IPS-20b (cell line): Measurements from ENCODE around the gene FLT1.

Experiments
- H3K27ac ChIP-seq: one replicate; pipeline ENCODE4 v1.5.1; 2013; ENCODE audit warnings: low read length
- H3K27me3 ChIP-seq: 2 replicates; pipeline ENCODE4 v1.6.1; 2013; ENCODE audit warnings: mild to moderate bottlenecking, low read length, inconsistent platforms; ENCODE audit not compliant: insufficient read depth
- H3K36me3 ChIP-seq: 2 replicates; pipeline ENCODE4 v1.6.1; 2013; ENCODE audit warnings: low read depth, mild to moderate bottlenecking, inconsistent platforms, low read length, moderate library complexity; ENCODE audit not compliant: insufficient read depth
- H3K4me1 ChIP-seq: 2 replicates; pipeline ENCODE4 v1.6.1; 2013; ENCODE audit warnings: mild to moderate bottlenecking, control low read depth, inconsistent platforms, low read length, moderate library complexity; ENCODE audit not compliant: insufficient read depth
- H3K4me3 ChIP-seq: 2 replicates; pipeline ENCODE4 v1.5.1; 2013; ENCODE audit warnings: mild to moderate bottlenecking, low read length, inconsistent platforms
- H3K9ac ChIP-seq: 2 replicates; pipeline ENCODE4 v1.6.1; 2013; ENCODE audit warnings: low read depth, mild to moderate bottlenecking, inconsistent platforms, low read length, moderate library complexity
- H3K9me3 ChIP-seq: 2 replicates; pipeline ENCODE4 v1.6.1; 2013; ENCODE audit warnings: mild to moderate bottlenecking, low read depth, low read length, inconsistent platforms; ENCODE audit not compliant: insufficient read depth

Gene FLT1

GRCh38 chr13:28375250-28375930 is 119.5 kb downstream of the FLT1 start:
- Histone ChIP-seq H3K27ac (no peak overlapping the region), H3K4me1 (no peaks in the 10 kb centered on the region), H3K9me3 (no peaks in the 10 kb centered on the region), H3K9ac (no peak overlapping the region), H3K36me3 (peaks cover 26% of the 10 kb centered on the region; the same call in 1 of the 2 replicates), H3K27me3 (no peaks in the 10 kb centered on the region), H3K4me3 (no peak overlapping the region)

GRCh38 chr13:28373810-28374209 is 121.1 kb downstream of the FLT1 start:
- H3K27ac ChIP-seq = no peak overlapping the region
- H3K9ac ChIP-seq = no peak overlapping the region
- H3K27me3 ChIP-seq = no peaks in the 10 kb centered on the region
- no peak overlapping the region for H3K4me3 ChIP-seq
- H3K36me3 ChIP-seq = peaks cover 24% of the 10 kb centered on the region; the same call in 1 of the 2 replicates
- no peaks in the 10 kb centered on the region for H3K4me1 ChIP-seq
- H3K9me3 ChIP-seq = no peaks in the 10 kb centered on the region

DNA sequence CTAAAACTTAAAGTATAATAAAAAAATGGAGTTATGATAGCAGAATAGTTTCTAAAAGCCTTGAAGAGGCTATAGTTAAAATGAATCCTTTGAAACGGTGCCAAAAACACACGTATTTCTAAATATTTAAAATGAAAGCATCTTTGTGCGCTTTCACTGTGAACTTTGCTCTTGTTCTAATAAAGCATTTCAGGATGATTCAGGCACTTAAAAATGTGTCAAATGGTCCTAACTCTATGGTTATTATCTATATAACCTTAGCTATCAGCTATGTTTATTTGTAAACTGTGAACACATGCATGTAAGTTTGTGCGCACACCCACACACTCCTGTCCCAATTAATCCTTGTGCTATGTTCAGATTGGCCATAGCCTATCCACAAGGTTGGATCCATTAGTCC is 124.5 kb downstream of the FLT1 start:
- H3K9ac ChIP-seq = no peak overlapping the region
- no peak overlapping the region for H3K27ac ChIP-seq
- H3K4me1 ChIP-seq = no peaks in the 10 kb centered on the region
- no peak overlapping the region for H3K4me3 ChIP-seq
- H3K9me3 ChIP-seq = no peaks in the 10 kb centered on the region
- peaks cover 31% of the 10 kb centered on the region for H3K36me3 ChIP-seq
- no peaks in the 10 kb centered on the region for H3K27me3 ChIP-seq

DNA sequence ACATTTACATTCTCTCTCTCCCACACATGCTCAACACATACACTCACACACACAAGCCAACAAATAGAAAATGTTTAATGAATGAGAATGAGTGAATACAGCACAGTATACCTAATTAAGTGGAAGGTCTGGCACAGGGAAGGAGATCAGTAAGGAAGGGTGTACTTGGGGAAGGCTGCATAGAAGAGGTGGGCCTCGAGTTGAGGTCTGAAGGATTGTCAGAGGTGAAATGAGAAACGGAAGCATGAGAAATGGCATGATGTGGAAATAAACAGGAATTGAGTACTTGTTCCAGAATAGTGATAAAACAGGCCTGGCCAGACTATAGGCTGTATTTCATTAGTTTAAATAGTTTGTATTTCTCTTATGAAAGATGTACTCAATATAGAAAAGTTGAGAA is 136.2 kb downstream of the FLT1 start:
- no peaks in the 10 kb centered on the region for H3K27me3 ChIP-seq
- peaks cover 25% of the 10 kb centered on the region for H3K4me1 ChIP-seq
- H3K27ac ChIP-seq = no peak overlapping the region
- no peak overlapping the region for H3K4me3 ChIP-seq
- no peaks in the 10 kb centered on the region for H3K9me3 ChIP-seq
- H3K9ac ChIP-seq = no peak overlapping the region
- peaks cover 5% of the 10 kb centered on the region; the same call in 1 of the 2 replicates for H3K36me3 ChIP-seq

GRCh38 chr13:28357911-28358433 is 137.0 kb downstream of the FLT1 start:
- no peak overlapping the region for H3K9ac ChIP-seq
- no peaks in the 10 kb centered on the region for H3K27me3 ChIP-seq
- no peak overlapping the region for H3K4me3 ChIP-seq
- peaks cover 25% of the 10 kb centered on the region for H3K4me1 ChIP-seq
- H3K9me3 ChIP-seq = no peaks in the 10 kb centered on the region
- no peak overlapping the region for H3K27ac ChIP-seq
- peaks cover 5% of the 10 kb centered on the region; the same call in 1 of the 2 replicates for H3K36me3 ChIP-seq

- H3K27me3 ChIP-seq = no peaks in the 10 kb centered on the region
- H3K4me3 ChIP-seq = no peak overlapping the region
- peaks cover 25% of the 10 kb centered on the region for H3K4me1 ChIP-seq
- no peak overlapping the region for H3K27ac ChIP-seq
- peaks cover 5% of the 10 kb centered on the region; the same call in 1 of the 2 replicates for H3K36me3 ChIP-seq
- no peak overlapping the region for H3K9ac ChIP-seq
- no peaks in the 10 kb centered on the region for H3K9me3 ChIP-seq
These were observed 137.6 kb downstream of the FLT1 start for GRCh38 chr13:28357247-28357825.

DNA sequence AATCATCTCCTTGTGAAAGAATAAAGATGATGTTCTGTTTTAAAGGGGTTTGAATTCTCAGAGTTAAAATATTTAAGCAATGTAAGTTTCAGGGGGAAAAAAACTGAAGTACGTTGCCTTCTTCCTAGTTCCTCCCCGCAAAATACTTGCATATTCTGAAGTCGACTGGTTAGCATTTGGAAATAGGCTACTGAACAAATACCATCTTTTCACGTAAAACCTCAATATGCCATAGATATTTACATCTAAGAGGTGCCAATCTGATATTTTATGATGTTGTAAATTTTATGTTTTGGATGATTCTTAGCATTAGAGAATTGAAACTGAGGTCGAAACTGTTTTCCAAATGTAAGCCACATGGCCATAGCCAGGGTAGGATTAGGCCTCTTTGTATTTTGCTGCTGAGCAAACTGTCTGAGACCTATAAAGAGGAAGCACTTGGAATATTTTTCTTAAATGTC is 138.3 kb downstream of the FLT1 start:
- Histone ChIP-seq H3K27ac (no peak overlapping the region), H3K27me3 (no peaks in the 10 kb centered on the region), H3K9ac (no peak overlapping the region), H3K9me3 (no peaks in the 10 kb centered on the region), H3K4me1 (peaks cover 27% of the 10 kb centered on the region), H3K4me3 (no peak overlapping the region), H3K36me3 (peaks cover 5% of the 10 kb centered on the region; the same call in 1 of the 2 replicates)

DNA sequence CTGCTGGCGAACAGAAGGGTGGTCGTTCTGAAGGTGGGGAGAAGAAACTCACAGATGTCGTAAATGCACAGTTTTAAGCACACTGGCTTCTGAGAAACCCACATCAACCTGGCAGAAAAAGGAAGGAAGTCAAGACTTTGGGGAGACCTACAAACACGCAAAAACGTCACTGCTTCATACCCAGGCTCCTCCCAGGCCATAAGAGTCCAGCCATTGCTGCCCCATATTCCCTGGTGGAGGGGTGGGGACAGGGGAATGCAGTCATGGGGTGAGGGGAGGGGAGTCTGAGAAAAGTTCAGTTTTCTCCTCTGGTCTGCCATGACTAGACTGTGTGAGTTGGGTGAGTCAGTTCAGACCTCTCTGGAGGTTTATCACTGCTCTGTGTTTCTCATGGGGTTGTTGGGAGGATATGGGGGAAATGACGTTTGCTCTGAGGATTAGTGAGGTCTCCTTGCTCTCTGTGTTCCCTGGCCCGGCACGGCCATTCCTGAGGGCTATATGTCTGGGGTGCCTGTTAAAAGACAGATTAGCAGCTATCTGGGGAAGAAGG is 139.0 kb downstream of the FLT1 start:
- Histone ChIP-seq H3K9ac (no peak overlapping the region), H3K27ac (no peak overlapping the region), H3K36me3 (peaks cover 5% of the 10 kb centered on the region; the same call in 1 of the 2 replicates), H3K4me3 (no peak overlapping the region), H3K4me1 (peaks cover 33% of the 10 kb centered on the region), H3K27me3 (no peaks in the 10 kb centered on the region), H3K9me3 (no peaks in the 10 kb centered on the region)

DNA sequence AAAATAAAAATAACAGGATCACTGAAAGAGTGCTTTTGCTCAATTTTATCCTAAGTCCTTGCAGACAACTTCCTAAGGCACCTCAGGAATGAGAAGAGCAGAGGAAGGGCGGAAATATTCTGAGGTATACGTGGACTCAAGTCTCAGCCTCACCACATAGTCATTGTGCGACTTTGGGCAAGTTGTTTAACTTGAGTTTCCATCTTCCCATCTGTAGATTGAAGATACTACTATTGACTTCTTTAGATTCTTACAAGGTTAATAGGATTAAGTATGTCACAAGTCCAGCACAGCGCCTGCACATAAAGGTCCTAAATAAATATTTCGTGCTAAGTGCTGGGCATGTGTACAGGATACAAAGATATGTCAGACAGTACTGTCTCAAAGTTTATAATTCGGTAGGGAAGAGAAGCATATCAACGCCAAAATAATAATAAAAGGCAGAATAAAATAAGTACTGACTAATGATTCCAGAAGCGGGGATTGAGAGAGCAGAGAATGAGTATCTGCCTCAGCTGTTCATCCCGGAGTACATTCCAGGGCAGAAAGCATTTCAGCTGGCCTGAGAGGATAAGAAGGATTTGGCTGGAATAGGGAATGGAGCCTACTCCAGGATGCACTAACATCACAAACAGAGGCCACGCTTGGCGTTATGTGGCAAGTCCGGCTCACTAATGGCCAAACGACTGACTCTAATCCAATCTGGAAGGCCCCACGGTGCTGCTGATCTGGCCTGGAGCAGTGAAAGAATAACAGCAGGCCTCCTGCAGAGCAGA is 139.7 kb downstream of the FLT1 start:
- no peaks in the 10 kb centered on the region for H3K27me3 ChIP-seq

GRCh38 chr13:28353679-28354078 is 141.2 kb downstream of the FLT1 start:
- H3K27me3 ChIP-seq = no peaks in the 10 kb centered on the region
- H3K36me3 ChIP-seq = peaks cover 16% of the 10 kb centered on the region; the same call in 1 of the 2 replicates
- peaks cover 35% of the 10 kb centered on the region for H3K4me1 ChIP-seq
- H3K9ac ChIP-seq = no peak overlapping the region
- no peaks in the 10 kb centered on the region for H3K9me3 ChIP-seq
- H3K4me3 ChIP-seq = no peak overlapping the region
- no peak overlapping the region for H3K27ac ChIP-seq

More for the DNA sequence above, 139.7 kb downstream of the FLT1 start:
- peaks cover 7% of the 10 kb centered on the region; the same call in 1 of the 2 replicates for H3K36me3 ChIP-seq
- no peak overlapping the region for H3K27ac ChIP-seq
- no peaks in the 10 kb centered on the region for H3K9me3 ChIP-seq
- H3K9ac ChIP-seq = no peak overlapping the region
- peaks cover 35% of the 10 kb centered on the region for H3K4me1 ChIP-seq
- H3K4me3 ChIP-seq = no peak overlapping the region

DNA sequence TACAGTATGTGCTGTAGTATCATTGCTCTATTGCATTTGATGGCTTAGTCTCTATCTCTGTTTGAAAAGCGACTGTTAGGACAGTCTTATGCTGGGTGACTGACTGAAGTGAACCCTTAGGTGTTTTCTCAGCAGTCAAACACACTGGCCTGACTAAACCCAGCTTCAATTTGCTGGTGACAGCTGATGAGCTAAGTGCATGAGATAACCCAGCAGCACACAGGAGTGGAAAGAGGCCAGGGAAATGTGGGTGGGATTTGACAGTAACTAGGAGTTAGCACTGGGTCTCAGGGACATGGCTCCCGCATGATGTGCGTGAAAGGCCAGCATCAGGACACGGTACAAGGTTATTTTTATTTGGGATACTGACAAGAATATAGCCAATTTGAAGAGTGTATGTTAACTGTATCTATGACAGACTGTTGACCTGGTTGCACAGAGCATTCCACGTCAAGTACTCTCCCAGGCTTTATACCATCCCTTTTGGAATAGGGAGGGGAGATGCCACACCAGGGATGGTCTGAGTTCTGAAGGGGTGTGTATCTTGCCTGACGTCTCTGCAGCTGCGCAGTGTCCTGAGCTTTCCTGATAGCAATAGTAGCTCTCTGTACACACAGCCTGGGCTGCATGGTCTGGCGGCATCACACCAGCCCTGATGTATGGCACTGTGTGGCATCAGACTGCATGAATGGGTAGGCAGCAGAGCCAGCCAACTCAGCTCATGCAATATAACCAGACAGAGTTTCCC is 144.8 kb downstream of the FLT1 start:
- Histone ChIP-seq H3K9me3 (no peaks in the 10 kb centered on the region), H3K36me3 (peaks cover 15% of the 10 kb centered on the region; the same call in 1 of the 2 replicates), H3K9ac (no peak overlapping the region), H3K4me1 (peaks cover 12% of the 10 kb centered on the region; the same call in 1 of the 2 replicates), H3K27me3 (no peaks in the 10 kb centered on the region), H3K27ac (no peak overlapping the region), H3K4me3 (no peak overlapping the region)
